C4-2B (cell line): ENCODE measurements around the gene RPS6KB2.

Experiments used
- H3K27ac ChIP-seq: fragments of 450-650 bp; 2 replicates; pipeline ENCODE4 v1.5.1; 2017
- ZFX ChIP-seq: fragments of 450-650 bp; IDR thresholded peaks from 2 replicates; pipeline ENCODE4 v1.6.1; 2017
- TF ChIP-seq, protein P1 (sequence below): fragments of 450-650 bp; conservative IDR thresholded peaks from 2 replicates; pipeline ENCODE4 v1.5.1; 2017; ENCODE audit warnings: mild to moderate bottlenecking

RPS6KB2 gene

DNA sequence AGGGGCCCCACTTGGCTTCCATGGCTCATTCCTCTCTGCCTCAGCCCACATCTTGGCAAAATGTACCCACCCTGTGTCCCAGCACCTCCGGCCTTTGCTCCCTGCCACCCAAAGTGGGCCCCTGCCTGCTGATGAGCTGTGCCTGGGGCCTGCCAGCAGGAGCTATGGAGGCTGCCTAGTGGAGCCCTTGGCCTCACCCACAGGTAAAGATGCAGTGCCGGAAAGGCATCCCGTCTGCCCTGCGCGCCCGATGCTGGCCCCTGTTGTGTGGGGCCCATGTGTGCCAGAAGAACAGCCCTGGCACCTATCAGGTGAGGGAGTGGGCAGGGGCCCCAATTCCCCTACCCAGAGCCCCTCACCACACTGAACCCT, 23.1 kb upstream of the RPS6KB2 start:
- TF ChIP-seq ZFX: no peak
- TF ChIP-seq, protein P1, sequence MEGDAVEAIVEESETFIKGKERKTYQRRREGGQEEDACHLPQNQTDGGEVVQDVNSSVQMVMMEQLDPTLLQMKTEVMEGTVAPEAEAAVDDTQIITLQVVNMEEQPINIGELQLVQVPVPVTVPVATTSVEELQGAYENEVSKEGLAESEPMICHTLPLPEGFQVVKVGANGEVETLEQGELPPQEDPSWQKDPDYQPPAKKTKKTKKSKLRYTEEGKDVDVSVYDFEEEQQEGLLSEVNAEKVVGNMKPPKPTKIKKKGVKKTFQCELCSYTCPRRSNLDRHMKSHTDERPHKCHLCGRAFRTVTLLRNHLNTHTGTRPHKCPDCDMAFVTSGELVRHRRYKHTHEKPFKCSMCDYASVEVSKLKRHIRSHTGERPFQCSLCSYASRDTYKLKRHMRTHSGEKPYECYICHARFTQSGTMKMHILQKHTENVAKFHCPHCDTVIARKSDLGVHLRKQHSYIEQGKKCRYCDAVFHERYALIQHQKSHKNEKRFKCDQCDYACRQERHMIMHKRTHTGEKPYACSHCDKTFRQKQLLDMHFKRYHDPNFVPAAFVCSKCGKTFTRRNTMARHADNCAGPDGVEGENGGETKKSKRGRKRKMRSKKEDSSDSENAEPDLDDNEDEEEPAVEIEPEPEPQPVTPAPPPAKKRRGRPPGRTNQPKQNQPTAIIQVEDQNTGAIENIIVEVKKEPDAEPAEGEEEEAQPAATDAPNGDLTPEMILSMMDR: no peak
- no peak overlapping the region for H3K27ac ChIP-seq

DNA sequence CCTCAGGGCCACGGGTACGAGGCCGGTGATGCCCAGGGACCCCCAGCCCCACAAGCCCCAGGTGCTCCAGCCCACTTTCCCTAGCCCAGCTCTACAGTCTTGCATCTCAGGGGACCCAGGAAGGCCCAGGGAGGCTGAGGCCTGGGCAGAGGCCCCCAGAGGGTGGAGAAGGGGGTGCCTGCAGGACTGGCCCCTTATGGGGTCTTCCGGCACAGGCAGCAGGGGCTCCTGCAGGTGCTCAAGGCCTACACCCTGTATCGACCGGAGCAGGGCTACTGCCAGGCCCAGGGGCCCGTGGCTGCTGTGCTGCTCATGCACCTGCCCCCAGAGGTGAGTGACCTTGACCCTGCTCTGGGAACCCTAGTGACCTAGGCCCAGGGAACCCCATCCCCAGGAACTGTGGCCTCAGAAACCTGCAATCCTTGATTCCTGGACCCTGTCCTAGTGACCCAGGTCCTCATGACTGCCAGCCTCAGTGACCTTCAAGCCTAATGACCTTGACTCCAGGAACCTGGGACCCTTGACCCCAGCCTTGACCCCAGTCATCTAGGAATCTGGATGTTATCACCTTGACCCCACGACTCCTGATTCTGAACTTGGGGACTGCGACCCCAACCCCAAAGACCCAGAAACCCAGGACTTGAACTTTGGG, 22.5 kb upstream of the RPS6KB2 start:
- no peak overlapping the region for H3K27ac ChIP-seq
- TF ChIP-seq, protein P1: no peak
- no peak for TF ChIP-seq ZFX

DNA sequence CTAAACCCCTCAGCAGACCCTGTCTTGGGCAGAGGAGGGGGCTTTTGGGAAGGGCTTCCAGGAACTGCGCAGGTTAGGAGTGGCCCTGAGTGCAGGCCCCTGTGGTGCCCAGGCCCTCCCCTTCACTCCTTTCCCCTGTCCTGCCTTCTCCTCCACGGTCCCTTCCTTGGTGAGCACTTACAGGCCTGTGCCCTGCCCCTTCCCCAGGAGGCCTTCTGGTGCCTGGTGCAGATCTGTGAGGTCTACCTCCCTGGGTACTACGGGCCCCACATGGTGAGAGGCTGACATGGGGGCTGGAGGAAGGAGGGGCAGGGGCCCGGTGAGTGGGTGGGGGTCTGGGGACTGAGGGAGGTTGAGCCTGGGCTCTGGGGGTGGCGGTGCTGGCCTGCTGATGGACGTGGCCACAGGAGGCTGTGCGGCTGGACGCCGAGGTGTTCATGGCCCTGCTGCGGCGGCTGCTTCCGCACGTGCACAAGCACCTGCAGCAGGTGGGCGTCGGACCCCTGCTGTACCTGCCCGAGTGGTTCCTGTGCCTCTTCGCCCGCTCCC, 21.8 kb upstream of the RPS6KB2 start:
- TF ChIP-seq ZFX: no peak
- TF ChIP-seq, protein P1: no peak
- no peak overlapping the region for H3K27ac ChIP-seq

DNA sequence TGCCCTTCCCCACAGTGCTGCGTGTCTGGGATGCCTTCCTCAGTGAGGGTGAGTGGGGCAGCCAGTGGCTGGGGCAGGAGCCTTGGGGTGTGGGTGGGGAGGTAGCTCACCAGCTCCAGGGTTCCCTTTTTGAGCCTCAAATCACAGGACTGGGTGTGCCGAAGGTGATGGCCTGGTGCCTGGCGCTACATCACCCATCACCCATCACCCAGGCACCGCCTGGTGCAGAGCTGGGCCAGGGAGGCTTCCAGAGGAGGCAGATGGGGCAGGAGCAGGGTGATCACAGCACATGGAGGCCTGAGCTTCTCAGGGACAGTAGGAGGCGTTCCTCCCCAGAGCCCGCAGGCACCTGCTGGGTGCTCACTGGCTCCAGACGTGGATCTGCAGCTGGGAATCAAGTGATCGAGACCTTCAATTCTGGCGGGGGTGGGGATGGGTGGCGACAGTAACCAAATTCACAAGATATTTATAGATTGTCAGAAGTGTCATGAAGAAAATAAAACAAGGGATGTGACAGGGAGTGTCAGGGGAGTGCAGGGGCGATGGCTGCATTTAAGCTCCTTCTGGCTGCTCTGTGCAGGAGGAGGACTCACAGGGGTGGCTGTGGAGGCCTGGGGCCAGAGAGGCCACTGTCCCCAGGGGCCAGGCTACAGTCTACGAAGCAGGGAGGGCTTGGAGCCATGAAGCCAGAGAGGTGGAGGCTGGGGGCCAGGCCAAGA, 21.2 kb upstream of the RPS6KB2 start:
- TF ChIP-seq, protein P1: no peak
- TF ChIP-seq ZFX: no peak
- no peak overlapping the region for H3K27ac ChIP-seq

DNA sequence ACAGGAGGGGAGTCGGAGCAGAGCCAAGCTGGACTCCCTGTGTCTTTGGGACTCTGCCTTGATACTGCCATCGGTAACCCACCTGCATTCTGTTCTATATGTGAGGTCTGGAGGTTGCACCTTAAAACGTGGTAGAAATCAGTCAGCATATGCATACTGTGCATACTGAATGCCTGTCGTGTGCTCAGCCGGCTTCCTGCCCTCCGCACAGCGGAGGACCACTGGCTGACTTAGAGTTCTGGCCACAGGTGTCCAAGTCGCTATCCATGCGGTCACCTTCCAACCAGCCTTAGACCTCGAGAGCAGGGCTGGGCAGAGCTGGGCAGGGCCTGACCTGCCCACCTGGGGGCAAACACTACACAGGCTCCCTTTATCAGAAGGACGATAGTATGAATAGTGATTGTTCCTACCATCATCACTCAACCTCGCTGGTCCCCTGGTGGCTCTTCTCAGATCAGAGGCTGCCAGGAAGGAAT, 20.6 kb upstream of the RPS6KB2 start:
- H3K27ac ChIP-seq: no peak overlapping the region
- TF ChIP-seq, protein P1: no peak
- no peak for TF ChIP-seq ZFX

DNA sequence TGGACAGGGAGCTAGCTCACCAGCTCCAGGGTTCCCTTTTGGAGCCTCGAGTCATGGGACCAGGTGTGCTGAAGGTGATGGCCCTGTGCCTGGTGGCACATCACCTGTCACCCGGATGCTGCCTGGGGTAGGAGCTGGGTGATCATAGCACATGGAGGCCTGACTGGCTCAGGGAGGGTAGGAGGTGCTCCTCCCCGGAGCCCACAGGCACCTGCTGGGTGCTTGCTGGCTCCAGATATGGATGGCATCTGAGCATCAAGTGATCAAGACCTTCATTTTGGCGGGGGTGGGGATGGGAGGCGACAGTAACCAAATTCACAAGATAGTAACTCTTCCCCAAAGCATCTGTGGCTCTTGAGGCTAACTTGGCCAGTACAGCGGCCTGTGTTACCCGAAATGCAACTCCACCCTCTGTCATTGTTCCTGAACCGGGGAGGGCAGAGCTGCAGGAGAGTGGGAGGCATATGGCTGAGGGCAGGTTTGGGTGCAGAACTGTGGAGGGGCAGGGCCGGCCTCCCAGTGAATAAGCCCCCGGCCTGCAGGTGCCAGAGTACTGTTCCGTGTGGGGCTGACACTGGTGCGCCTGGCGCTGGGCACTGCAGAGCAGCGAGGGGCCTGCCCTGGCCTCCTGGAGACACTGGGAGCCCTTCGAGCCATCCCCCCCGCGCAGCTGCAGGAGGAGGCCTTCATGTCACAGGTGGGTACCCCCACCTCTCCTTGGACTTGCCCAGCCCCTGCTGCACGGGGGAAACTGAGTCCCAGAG, 19.7 kb upstream of the RPS6KB2 start:
- TF ChIP-seq, protein P1: no peak
- TF ChIP-seq ZFX: no peak
- H3K27ac ChIP-seq: no peak overlapping the region

DNA sequence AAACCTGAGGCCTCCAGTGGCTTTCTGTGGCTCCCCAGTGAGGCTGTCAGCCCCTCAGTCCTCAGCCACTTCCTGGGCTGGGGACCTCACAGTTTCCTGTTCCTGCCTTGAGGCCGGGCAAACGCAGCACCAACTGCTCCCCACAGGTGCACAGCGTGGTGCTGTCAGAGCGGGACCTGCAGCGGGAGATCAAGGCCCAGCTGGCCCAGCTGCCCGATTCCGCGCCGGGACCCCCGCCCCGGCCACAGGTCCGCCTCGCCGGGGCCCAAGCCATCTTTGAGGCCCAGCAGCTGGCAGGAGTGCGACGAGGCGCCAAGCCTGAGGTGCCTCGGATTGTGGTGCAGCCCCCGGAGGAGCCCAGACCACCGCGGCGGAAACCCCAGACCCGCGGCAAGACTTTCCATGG, 19.0 kb upstream of the RPS6KB2 start:
- TF ChIP-seq, protein P1: no peak
- no peak for TF ChIP-seq ZFX
- H3K27ac ChIP-seq: no peak overlapping the region
